Stomach (tissue), 9 donors: ENCODE measurements around the gene FOSL2. TPM values are rescaled to one million over a fixed set of nuclear protein-coding genes. Genes with fewer than 3 reads are reported as not detected.

Source experiments
- DNase-seq, 2 donors: peaks; one replicate each; pipeline versions ENCODE4 v3.0.0 to v3.0.0-alpha.2; 2013 to 2019
- H3K27ac ChIP-seq, 5 donors: fragments of 200-600 bp in 4 of 5; sonication (generic) in 4 of 5; one replicate each; pipeline ENCODE4 v1.5.1; 2013 to 2019; ENCODE audit warnings: mild to moderate bottlenecking in 1 of 5, moderate library complexity in 1 of 5
- H3K27me3 ChIP-seq, 3 donors: fragments of 200-600 bp; sonication (generic); one replicate each; pipeline ENCODE4 v1.5.1; 2017 to 2019; ENCODE audit warnings: mixed run types in 1 of 3
- H3K36me3 ChIP-seq, 4 donors: fragments of 200-600 bp; sonication (generic); 1 replicate in 3 of 4; 2 replicates in 1 of 4; pipeline ENCODE4 v1.5.1; 2016 to 2019
- H3K4me1 ChIP-seq, 4 donors: fragments of 200-600 bp; sonication (generic); one replicate each; pipeline ENCODE4 v1.5.1; 2016 to 2019
- H3K4me3 ChIP-seq, 4 donors: fragments of 200-600 bp; sonication (generic) in 3 of 4; one replicate each; pipeline ENCODE4 v1.5.1; 2016 to 2019; ENCODE audit warnings: mild to moderate bottlenecking in 1 of 4
- H3K9me3 ChIP-seq, 4 donors: fragments of 200-600 bp; sonication (generic); one replicate each; pipeline ENCODE4 v1.5.1; 2016 to 2019
- CTCF ChIP-seq, 7 experiments: fragments of 450-650 bp in 4 of 7; fragments of 200-600 bp in 3 of 7; sonication (generic) in 3 of 7; IDR thresholded peaks; one replicate each; pipeline ENCODE4 v1.5.1; 2016 to 2019; ENCODE audit warnings: antibody characterized with exemption in 7 of 7, control low read depth in 2 of 7, mild to moderate bottlenecking in 1 of 7
- EP300 ChIP-seq: sonication (generic); formaldehyde crosslinking; IDR thresholded peaks from one replicate; pipeline ENCODE4 v1.6.1; 2017; ENCODE audit warnings: antibody characterized with exemption
- POLR2A ChIP-seq, 4 donors: fragments of 450-650 bp; IDR thresholded peaks; one replicate each; pipeline ENCODE4 v1.6.1; 2016; ENCODE audit warnings: antibody characterized with exemption in 4 of 4, control low read depth in 2 of 4, mild to moderate bottlenecking in 1 of 4, moderate library complexity in 1 of 4
- POLR2AphosphoS5 ChIP-seq, 3 donors: sonication (generic); formaldehyde crosslinking; IDR thresholded peaks; one replicate each; pipeline ENCODE4 v1.6.1; 2016; ENCODE audit warnings: antibody characterized with exemption in 3 of 3
- WGBS, 5 donors: extraction: QIAGEN DNeasy Blood & Tissue Kit in 3 of 5; methylation state at CpG; one replicate each; pipeline versions ENCODE4 v1.1.5 to v1.1.7; 2013 to 2018; 5-methylcytosine and 5-hydroxymethylcytosine counted together
- intact Hi-C: fragments of 100-400 bp; cut with DNase I; formaldehyde crosslinking; loops from one replicate; pipeline ENCODE4 v1.15.1; 2023; ENCODE audit warnings: low total_unique reads
- polyA plus RNA-seq, 3 donors: library from polyadenylated mRNA; stranded (reverse); fragments of 200-250 nt; gene quantifications; one replicate each; pipeline ENCODE4 v1.2.3, GENCODE V29; 2013
- total RNA-seq, 5 donors: library from RNA; depleted of rRNA; stranded (reverse); fragments of >200 nt; gene quantifications; one replicate each; pipeline versions ENCODE4 v1.1.0 to v1.2.3, GENCODE V29; 2014 to 2016
- donor health status: healthy with polysubstance abuse.
- donor health status: Bipolar disorder and iron deficiency.
- donor health status: healthy.

Gene FOSL2
- total and polyA plus RNA-seq, 8 donors, result 24.4 to 227 (median 71.2) TPM

- Histone ChIP-seq H3K36me3 (no peaks in the 10 kb centered on the region), H3K4me1 (peaks cover 0 to 10% (median 0%) of the 10 kb centered on the region in 4 donors), H3K9me3 (peaks cover 0 to 8% (median 4%) of the 10 kb centered on the region in 4 donors), H3K27me3 (no peaks in the 10 kb centered on the region), H3K27ac (no peak overlapping the region), H3K4me3 (no peak overlapping the region)
- no peak for TF ChIP-seq POLR2AphosphoS5 (IDR thresholded peaks at IDR 0.05)
- TF ChIP-seq EP300, result no peak
- TF ChIP-seq POLR2A (IDR thresholded peaks at IDR 0.05), result no peak
- TF ChIP-seq CTCF (IDR thresholded peaks at IDR 0.05), result no peak
- WGBS, 5 donors, result 89 to 100% (median 89%) methylated on average over 1 to 4 of the region's 4 CpGs
- no peak for DNase-seq
- intact Hi-C loops, result no loop called here
Observed at GRCh38 chr2:28431741-28432140, 39.1 kb downstream of the FOSL2 start.

GRCh38 chr2:28432362-28432761, 39.7 kb downstream of the FOSL2 start:
- intact Hi-C loops, result no loop called here
- Histone ChIP-seq H3K27ac (no peak overlapping the region), H3K36me3 (no peaks in the 10 kb centered on the region), H3K4me3 (no peak overlapping the region), H3K9me3 (peaks cover 0 to 8% (median 4%) of the 10 kb centered on the region in 4 donors), H3K4me1 (peaks cover 0 to 11% (median 0%) of the 10 kb centered on the region in 4 donors), H3K27me3 (no peaks in the 10 kb centered on the region)
- TF ChIP-seq EP300 (no peak), POLR2AphosphoS5 (IDR thresholded peaks at IDR 0.05) (no peak), CTCF (IDR thresholded peaks at IDR 0.05) (no peak), POLR2A (IDR thresholded peaks at IDR 0.05) (no peak)
- 86 to 96% (median 92%) methylated on average over 8 of the region's 8 CpGs for WGBS, 5 donors
- no peak for DNase-seq

GRCh38 chr2:28433215-28433614, 40.6 kb downstream of the FOSL2 start:
- peaks cover 0 to 8% (median 4%) of the 10 kb centered on the region in 4 donors for H3K9me3 ChIP-seq
- WGBS, 5 donors, result 91 to 100% (median 98%) methylated on average over 2 of the region's 2 CpGs
- no peaks in the 10 kb centered on the region for H3K27me3 ChIP-seq
- H3K27ac ChIP-seq, result no peak overlapping the region
- H3K4me3 ChIP-seq, result no peak overlapping the region
- TF ChIP-seq POLR2AphosphoS5 (IDR thresholded peaks at IDR 0.05), result no peak
- no peak for TF ChIP-seq EP300
- TF ChIP-seq POLR2A (IDR thresholded peaks at IDR 0.05), result no peak
- no peak for TF ChIP-seq CTCF (IDR thresholded peaks at IDR 0.05)
- H3K4me1 ChIP-seq, result peaks cover 0 to 11% (median 0%) of the 10 kb centered on the region in 4 donors
- DNase-seq, result no peak
- no peaks in the 10 kb centered on the region for H3K36me3 ChIP-seq
- intact Hi-C loops, result no loop called here

GRCh38 chr2:28433935-28434599, 41.4 kb downstream of the FOSL2 start:
- Histone ChIP-seq H3K9me3 (peaks cover 0 to 8% (median 4%) of the 10 kb centered on the region in 4 donors), H3K27me3 (no peaks in the 10 kb centered on the region), H3K27ac (no peak overlapping the region), H3K36me3 (no peaks in the 10 kb centered on the region), H3K4me3 (no peak overlapping the region), H3K4me1 (peaks cover 0 to 11% (median 0%) of the 10 kb centered on the region in 4 donors)
- intact Hi-C loops, result no loop called here
- 80 to 95% (median 93%) methylated on average over 6 to 8 of the region's 8 CpGs for WGBS, 5 donors
- no peak for TF ChIP-seq POLR2A (IDR thresholded peaks at IDR 0.05)
- TF ChIP-seq CTCF (IDR thresholded peaks at IDR 0.05), result no peak
- TF ChIP-seq EP300, result no peak
- no peak for TF ChIP-seq POLR2AphosphoS5 (IDR thresholded peaks at IDR 0.05)
- no peak for DNase-seq
